ENCODE measurements around the gene PIGN.

Gene PIGN

GRCh38 chr18:62073461-62074281 lies 113.2 kb downstream of the PIGN start:
- Histone ChIP-seq H3K36me3 (ENCODE audit: low read depth) (no peaks in the 10 kb centered on the region), H3K4me3 (ENCODE audit: severe bottlenecking) (no peak overlapping the region), H3K9me3 (ENCODE audit: severe bottlenecking) (no peaks in the 10 kb centered on the region), H3K27me3 (ENCODE audit: insufficient read depth, poor library complexity, severe bottlenecking) (no peaks in the 10 kb centered on the region), H3K27ac (ENCODE audit: poor library complexity, severe bottlenecking) (no peak overlapping the region), H3K4me1 (ENCODE audit: insufficient read depth, poor library complexity, severe bottlenecking) (no peaks in the 10 kb centered on the region)
- ATAC-seq (ENCODE audit: low read depth) (no peak), DNase-seq (ENCODE audit: low spot score) (no peak)
- no peak for TF ChIP-seq CTCF (IDR thresholded peaks at IDR 0.05; ENCODE audit: poor library complexity, severe bottlenecking)

DNA sequence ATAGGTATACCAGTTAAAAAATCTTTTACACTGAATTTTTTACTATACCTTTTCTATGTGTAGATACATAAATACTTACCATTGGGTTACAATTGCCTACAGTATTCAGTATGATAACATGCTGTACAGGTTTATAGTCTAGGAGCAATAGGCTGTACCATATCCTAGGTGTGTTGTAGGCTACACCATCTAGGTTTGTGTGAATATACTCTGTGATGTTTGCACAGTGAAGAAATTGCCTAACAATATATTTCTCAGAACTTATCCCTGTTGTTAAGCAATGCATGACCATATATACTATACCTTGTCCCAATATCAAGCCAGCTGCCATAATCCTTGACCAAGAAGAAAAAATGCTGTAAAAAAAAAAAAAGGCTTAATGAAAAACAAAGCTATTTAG lies 114.5 kb downstream of the PIGN start:
- Histone ChIP-seq H3K27ac (ENCODE audit: poor library complexity, severe bottlenecking) (no peak overlapping the region), H3K36me3 (ENCODE audit: low read depth) (no peaks in the 10 kb centered on the region), H3K4me1 (ENCODE audit: insufficient read depth, poor library complexity, severe bottlenecking) (no peaks in the 10 kb centered on the region), H3K9me3 (ENCODE audit: severe bottlenecking) (no peaks in the 10 kb centered on the region), H3K4me3 (ENCODE audit: severe bottlenecking) (no peak overlapping the region), H3K27me3 (ENCODE audit: insufficient read depth, poor library complexity, severe bottlenecking) (no peaks in the 10 kb centered on the region)
- ATAC-seq (ENCODE audit: low read depth) (no peak), DNase-seq (ENCODE audit: low spot score) (no peak)
- no peak for TF ChIP-seq CTCF (IDR thresholded peaks at IDR 0.05; ENCODE audit: poor library complexity, severe bottlenecking)

DNA sequence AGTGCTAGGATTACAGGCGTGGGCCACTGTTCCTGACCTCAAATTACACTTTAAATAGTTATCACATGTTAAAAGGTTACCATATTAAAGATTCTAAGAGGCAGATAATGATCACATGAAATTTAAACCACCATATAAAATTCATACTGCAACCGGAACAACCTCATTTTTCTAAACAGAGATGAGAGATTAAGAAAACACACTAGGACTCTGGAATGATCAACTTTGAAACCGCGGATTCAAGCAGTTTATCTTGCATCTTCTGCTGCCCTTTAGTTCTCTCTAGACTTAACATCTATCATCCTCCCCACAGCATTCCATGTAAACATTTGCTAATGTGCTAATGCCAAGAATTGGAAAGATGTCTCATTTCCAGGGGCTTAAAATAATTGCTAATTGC lies 115.8 kb downstream of the PIGN start:
- TF ChIP-seq CTCF (IDR thresholded peaks at IDR 0.05; ENCODE audit: poor library complexity, severe bottlenecking): no peak
- no peak overlapping the region for H3K27ac ChIP-seq (ENCODE audit: poor library complexity, severe bottlenecking)
- no peak for DNase-seq (ENCODE audit: low spot score)
- no peak overlapping the region for H3K4me3 ChIP-seq (ENCODE audit: severe bottlenecking)
- no peaks in the 10 kb centered on the region for H3K4me1 ChIP-seq (ENCODE audit: insufficient read depth, poor library complexity, severe bottlenecking)
- ATAC-seq (ENCODE audit: low read depth): no peak
- H3K27me3 ChIP-seq (ENCODE audit: insufficient read depth, poor library complexity, severe bottlenecking): no peaks in the 10 kb centered on the region
- no peaks in the 10 kb centered on the region for H3K36me3 ChIP-seq (ENCODE audit: low read depth)
- no peaks in the 10 kb centered on the region for H3K9me3 ChIP-seq (ENCODE audit: severe bottlenecking)

DNA sequence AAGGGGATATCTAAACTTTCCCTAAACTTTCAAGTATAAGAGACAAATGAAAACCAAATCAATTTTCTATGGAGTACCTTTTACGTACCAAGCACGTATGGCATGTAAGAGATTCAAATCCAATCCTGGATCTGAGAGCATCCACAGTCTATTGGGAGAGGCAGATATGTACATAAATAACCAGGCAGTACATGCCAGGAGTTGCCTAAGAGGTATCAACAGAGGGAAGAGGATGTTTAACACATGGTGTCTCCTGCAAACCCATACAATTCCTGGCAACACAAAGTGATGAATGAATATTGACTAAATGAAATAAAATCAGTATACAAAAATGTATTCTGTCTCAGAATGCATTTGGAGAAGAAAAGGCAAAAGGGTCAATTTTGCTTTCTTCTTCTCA lies 116.6 kb downstream of the PIGN start:
- Histone ChIP-seq H3K9me3 (ENCODE audit: severe bottlenecking) (no peaks in the 10 kb centered on the region), H3K36me3 (ENCODE audit: low read depth) (no peaks in the 10 kb centered on the region), H3K4me1 (ENCODE audit: insufficient read depth, poor library complexity, severe bottlenecking) (no peaks in the 10 kb centered on the region), H3K4me3 (ENCODE audit: severe bottlenecking) (no peak overlapping the region), H3K27ac (ENCODE audit: poor library complexity, severe bottlenecking) (no peak overlapping the region), H3K27me3 (ENCODE audit: insufficient read depth, poor library complexity, severe bottlenecking) (no peaks in the 10 kb centered on the region)
- TF ChIP-seq CTCF (IDR thresholded peaks at IDR 0.05; ENCODE audit: poor library complexity, severe bottlenecking): no peak
- ATAC-seq (ENCODE audit: low read depth) (no peak), DNase-seq (ENCODE audit: low spot score) (no peak)

GRCh38 chr18:62069556-62069955 lies 117.3 kb downstream of the PIGN start:
- DNase-seq (ENCODE audit: low spot score) (no peak), ATAC-seq (ENCODE audit: low read depth) (no peak)
- Histone ChIP-seq H3K4me1 (ENCODE audit: insufficient read depth, poor library complexity, severe bottlenecking) (no peaks in the 10 kb centered on the region), H3K27ac (ENCODE audit: poor library complexity, severe bottlenecking) (no peak overlapping the region), H3K4me3 (ENCODE audit: severe bottlenecking) (no peak overlapping the region), H3K27me3 (ENCODE audit: insufficient read depth, poor library complexity, severe bottlenecking) (no peaks in the 10 kb centered on the region), H3K9me3 (ENCODE audit: severe bottlenecking) (no peaks in the 10 kb centered on the region), H3K36me3 (ENCODE audit: low read depth) (no peaks in the 10 kb centered on the region)
- no peak for TF ChIP-seq CTCF (IDR thresholded peaks at IDR 0.05; ENCODE audit: poor library complexity, severe bottlenecking)
